GM12873 (cell line): Measurements from ENCODE around the gene SPG21.

Source experiments
- CTCF ChIP-seq: IDR thresholded peaks from 2 replicates; pipeline ENCODE4 v1.5.1; 2012; ENCODE audit warnings: low read depth, mild to moderate bottlenecking, moderate library complexity, low read length, control low read depth; ENCODE audit not compliant: insufficient read depth; ENCODE audit errors: missing control alignments

Gene SPG21

GRCh38 chr15:65008983-65009382, 19.3 kb upstream of the SPG21 start:
- TF ChIP-seq CTCF, result peak; percentile 27

- TF ChIP-seq CTCF, result no peak
Observed at GRCh38 chr15:65006876-65007275, 17.2 kb upstream of the SPG21 start.

- TF ChIP-seq CTCF, result no peak
Observed at GRCh38 chr15:65004993-65005392, 15.3 kb upstream of the SPG21 start.

- TF ChIP-seq CTCF, result no peak
Observed at GRCh38 chr15:64997745-64998375, 8.1 kb upstream of the SPG21 start.

GRCh38 chr15:64997066-64997465, 7.4 kb upstream of the SPG21 start:
- TF ChIP-seq CTCF, result no peak

GRCh38 chr15:64993290-64993689, 3.6 kb upstream of the SPG21 start:
- no peak for TF ChIP-seq CTCF

- no peak for TF ChIP-seq CTCF
Observed at GRCh38 chr15:64991536-64992135, 1.9 kb upstream of the SPG21 start.
